ENCODE data around the gene LSP1. TPM values are rescaled to one million over a fixed set of nuclear protein-coding genes. Genes with fewer than 3 reads are reported as not detected.

The LSP1 gene
- total RNA-seq, 1 donor from 2014 or later = 89.6 TPM

GRCh38 chr11:1918436-1919315 lies 65.8 kb downstream of the LSP1 start:
- no peak for DNase-seq (ENCODE audit: low spot score)
- intact Hi-C loops (cut with DNase I) = loop anchor here (5.0 kb wide), 1 partner anchor 789 kb away; no protein-coding TSS in a partner anchor

DNA sequence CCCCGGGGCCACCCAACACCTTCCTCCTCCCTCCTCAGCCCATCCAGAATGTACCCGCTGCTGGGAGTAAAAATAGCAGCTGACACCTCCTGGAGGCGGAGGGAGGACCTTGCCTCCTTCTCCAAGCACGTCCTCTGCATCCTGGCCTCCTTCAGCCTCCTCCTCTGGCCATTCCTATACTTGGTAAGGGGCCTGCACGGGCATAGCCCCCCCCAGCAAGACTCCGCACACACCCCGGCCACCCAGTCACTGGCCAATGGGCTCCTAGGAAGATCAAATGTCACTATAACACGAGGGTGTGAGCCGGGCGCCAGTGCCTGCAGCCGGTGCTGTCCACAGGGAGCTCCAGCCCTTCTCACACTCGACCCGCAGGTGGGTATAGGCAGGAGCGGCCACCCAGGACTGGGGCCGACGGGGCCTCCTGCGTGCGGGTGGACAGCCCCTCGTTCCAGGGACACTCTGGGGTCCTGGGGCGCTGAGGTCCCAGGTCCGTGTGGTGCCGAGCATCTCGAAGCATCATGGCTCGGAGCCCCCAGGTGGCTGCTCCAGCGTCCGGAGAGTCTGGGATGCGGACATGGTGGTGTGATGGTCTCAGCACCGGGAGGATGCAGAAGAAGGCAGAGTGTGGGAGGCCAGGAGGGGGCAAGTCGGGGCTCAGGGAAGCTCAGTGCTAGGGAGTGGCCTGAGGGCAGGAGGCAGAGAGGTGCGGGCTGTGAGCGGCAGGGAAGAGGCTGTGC lies 66.7 kb downstream of the LSP1 start, which contains the start of gene TNNT3:
Gene TNNT3, plus strand, starts transcription at position 313 of the 737 bp plus-strand sequence. CDS start 3,172 bp downstream, outside the sequence.
- no peak for ATAC-seq
- intact Hi-C loops (cut with DNase I) = loop anchor here (5.0 kb wide), 1 partner anchor 788 kb away; no protein-coding TSS in a partner anchor
- DNase-seq (ENCODE audit: low spot score) = no peak

More at GRCh38 chr11:1918436-1919315, 65.8 kb downstream of the LSP1 start:
- ATAC-seq = no peak

DNA sequence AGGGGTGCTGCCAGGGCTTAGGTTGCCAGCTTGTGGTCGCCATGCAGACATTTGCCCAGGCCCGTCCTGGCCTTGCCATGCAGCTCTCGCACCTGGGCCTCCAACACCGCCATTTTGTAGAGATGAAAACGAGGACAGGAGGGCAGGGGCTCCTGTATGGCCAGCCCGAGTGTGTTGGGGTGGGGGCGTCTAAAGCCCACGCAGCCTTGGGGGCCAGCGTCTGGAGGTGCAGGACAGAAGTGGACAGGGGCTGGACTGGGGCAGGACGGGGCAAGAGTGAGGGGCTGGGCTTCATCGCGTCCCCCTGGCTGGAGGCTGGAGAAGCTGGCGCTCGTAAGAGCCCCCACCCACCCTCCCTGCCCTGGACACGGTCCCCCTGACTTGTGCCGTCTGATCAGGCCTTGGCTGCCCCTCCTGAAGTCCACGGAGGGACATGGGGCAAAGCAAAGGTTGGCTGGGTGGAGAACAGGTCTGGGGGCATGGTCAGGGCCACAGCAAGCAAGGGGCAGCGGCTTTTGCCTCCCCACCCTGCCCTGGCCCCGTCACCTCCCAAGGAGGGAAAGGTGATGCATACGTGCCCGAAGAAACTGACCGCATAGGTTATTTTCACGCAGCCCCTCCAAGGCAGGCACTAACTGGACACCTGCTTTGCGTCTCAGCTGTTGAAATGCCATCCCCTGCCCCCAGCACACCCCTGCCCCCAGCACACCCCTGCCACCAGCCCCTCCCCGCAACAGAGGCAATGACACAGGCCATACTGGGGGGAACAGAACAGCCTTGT lies 67.4 kb downstream of the LSP1 start:
- DNase-seq (ENCODE audit: low spot score) = no peak
- intact Hi-C loops (cut with DNase I) = no loop called here
- no peak for ATAC-seq

DNA sequence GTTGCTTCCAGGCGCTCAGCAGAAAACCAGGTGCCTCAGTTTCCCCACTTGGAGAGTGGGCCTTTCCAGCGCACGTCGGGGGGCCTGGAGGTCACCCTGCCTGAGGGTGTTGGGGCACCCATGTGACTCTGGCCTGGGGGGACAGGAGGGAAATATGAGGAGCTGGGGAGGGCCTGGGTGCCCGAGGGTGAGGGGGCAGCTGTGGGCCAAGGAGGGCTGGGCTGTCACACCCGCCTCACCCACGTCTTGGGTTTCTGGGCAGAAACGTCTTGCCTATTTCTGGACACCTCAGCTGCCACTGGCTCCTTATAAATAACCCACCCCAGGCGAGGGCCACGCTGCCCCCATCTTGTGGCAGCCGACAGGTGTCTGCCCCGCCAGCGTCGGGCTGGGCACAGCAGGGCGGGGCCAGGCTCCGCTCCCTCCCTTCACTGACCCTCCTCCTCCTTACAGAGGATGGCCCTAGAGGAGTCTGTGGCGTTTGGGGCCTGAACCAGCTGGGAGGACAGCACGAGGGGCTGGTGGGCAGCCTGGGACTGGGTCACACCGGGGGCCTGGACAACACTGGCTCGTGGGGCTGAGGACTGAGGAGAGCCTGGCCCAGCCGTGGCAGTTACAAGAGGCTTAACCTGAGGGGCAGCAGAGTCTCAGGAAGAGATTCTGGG lies 68.2 kb downstream of the LSP1 start:
- ATAC-seq = peak; percentile 41
- intact Hi-C loops (cut with DNase I) = no loop called here
- DNase-seq (ENCODE audit: low spot score) = no peak

DNA sequence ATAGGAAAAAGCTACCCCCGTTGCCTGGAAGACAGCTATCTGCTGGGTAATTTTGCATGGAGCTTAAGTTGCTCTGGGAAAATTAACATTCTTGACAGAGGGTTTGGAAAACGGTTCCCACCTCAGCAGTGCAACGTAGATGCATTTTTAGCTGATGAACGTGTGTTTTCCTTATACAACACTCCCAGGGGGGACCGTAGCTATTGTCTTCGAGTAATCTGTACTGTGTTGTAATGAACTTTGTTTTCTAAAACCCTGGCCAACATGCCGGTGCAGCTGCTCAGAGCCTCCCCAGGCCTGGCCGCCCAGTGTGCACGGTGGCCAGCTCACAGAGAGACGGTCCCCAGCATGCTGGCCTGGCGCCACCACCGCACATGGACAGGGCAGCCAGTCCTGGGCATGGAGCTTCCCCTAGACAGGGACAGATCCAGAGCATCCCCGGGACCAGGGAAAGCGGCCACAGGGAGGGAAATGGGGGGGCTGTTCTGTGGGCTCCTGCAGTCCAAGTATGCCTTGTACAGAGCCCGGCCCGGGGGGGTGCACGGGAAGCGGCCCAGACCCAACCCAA lies 68.8 kb downstream of the LSP1 start:
- ATAC-seq = peak; percentile 54
- intact Hi-C loops (cut with DNase I) = no loop called here
- DNase-seq (ENCODE audit: low spot score) = no peak

DNA sequence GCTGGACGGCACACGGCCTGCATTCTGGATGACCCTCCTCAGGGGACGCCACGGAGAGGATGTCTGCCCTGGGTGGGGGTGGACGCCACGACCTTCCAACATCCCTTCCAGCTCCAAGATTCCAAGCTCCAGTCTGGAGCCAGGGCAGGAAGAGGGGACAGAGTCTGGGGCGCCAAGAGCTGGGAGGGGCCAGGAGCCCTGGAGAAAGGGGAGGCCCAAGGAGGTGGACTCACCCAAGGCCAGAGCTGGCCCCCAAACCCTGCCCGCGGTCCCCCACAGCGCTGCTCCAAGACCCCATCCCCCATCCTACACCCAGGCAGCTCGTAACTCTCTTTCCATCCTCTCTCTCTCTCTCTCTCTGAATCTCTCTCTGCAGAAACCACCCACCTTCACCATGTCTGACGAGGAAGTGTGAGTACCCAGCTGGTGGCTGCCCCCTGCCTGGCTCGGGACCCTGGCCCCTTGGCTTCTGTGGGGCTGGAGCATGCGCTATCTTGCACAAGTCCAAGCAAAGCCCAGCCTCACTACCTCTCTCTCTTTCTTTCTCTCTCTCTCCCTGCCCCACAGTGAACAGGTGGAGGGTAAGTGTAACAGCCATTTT lies 69.7 kb downstream of the LSP1 start:
- intact Hi-C loops (cut with DNase I) = no loop called here
- DNase-seq (ENCODE audit: low spot score) (no peak), ATAC-seq (peak; percentile 4)

DNA sequence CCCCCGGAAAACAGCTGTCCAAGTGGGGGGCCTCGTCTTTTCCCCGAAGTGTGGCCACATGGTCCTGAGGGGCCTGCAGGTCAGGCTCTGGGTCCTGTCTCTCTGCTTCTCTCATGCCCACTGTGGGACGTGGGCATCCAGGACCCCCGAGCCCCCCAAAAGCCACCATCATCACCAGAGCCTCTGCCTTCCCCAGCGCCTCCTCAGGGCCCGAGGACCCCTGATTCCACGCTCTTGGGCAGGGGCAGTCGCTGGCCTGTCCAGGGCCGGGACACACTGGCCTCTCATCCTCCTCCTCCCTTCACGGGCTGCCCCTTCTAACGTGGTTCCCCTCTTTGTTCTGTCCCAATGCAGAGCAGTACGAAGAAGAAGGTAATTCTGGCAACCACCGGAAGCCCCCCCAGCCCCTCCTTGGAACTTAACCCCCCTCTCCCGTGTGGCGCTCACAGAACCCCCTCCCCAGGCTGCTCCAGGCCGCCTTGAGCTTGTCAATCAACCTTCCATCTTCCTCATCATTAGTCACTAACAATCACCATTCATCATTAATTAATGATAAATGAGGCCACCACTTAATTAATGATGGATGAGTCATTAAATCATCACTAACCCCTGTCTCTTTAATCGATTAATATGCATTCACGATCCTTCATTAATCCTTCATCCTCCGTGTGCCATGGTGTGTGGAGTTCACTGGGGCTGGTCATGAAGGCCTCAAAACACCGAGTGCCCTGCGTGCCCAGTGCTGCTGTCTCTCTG lies 70.5 kb downstream of the LSP1 start:
- ATAC-seq (no peak), DNase-seq (ENCODE audit: low spot score) (peak; percentile 41)
- intact Hi-C loops (cut with DNase I) = no loop called here

DNA sequence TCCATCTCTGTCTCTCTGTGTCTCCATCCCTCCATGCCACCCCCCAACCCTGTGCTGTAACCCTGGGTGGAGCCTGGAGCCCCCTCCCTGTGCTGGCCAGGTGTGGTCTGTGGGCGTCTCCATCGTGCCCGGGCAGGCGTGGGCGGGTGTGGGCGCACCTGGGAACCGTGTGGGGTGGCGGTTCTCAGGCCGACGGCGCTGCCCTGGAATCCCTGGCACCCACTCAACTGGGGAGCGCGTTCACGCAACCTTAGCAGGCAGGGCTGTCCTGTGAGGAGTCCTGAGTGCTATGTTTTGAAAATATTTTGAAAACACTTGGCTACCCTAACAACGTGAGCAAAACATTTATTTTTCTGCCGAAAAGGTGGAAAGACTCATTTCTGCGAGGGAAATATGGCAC lies 71.3 kb downstream of the LSP1 start:
- ATAC-seq (no peak), DNase-seq (ENCODE audit: low spot score) (no peak)
- intact Hi-C loops (cut with DNase I) = no loop called here

DNA sequence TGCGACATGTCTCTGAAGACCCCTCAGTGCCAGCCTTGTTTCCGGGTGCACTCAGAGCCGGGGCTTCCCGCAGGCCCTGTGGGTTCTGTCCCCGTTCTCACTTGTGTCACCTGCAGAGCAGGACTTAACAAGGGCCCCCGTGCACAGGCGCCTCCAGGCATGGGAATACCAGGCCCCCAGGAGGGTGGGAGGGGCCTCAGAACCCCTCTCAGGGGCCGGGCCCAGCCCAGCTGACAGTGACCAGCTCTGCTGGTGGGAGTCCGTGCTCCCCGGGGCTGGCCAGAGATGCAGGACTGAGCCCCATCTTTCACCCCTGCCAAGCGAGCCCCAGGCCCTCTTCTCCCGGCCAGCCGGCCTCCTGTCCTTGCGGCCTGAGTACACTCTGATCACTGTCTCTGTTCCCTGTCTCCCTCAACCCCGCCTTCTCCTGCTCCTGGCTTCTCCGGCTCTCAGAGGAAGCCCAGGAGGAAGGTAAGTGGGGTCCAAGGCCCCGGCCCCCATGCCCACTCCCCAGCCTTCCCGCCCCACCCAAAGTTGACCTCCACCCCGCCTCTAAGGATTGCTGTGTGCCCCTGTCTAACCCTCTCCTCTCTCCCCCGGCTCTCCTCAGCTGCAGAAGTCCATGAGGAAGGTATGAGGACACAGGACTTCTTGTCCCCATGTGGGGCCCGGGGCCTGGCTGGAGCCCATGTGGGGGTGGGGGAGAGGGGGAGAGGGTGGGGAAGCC lies 71.9 kb downstream of the LSP1 start:
- DNase-seq (ENCODE audit: low spot score) = no peak
- no peak for ATAC-seq
- intact Hi-C loops (cut with DNase I) = no loop called here

DNA sequence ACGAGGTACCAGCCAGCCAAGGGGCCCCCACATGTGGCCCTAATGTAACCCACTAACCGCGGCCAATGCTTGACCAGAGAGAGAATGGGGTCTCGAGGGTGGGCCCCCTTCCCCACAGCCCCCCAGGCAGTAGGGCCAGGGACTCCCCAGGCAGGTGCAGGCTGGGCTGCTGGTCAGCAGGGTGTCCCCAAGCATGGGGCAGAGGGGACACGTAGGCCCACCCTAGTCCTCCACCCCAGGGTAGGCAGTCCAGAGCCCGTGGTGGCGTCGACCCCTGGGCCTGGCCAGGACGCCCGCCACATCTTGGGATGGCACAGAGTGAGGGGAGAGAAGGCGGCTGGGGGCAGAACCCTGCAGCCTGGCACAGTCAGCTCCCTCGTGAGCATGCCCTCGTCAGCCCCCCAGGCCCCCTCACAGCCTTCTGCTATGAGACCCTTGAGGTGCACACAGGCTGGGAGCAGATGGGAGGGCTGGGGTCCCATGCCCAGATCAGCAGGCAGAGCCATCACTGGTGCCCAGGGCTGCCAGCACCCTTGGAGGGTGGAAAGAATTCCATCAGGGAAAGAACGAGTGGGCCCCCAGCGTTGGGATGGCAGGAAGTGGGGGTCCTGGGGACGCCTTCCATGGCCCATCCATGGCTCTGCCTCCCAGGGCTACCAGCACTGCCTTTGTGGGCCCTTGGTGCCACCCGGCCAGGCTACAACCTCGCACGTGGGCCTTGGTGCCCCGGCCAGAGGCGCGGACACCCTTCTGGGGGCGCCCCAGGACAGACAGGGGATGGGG lies 72.7 kb downstream of the LSP1 start:
- no peak for DNase-seq (ENCODE audit: low spot score)
- ATAC-seq = no peak
- intact Hi-C loops (cut with DNase I) = no loop called here

GRCh38 chr11:1926156-1927025 lies 73.5 kb downstream of the LSP1 start:
- ATAC-seq = no peak
- DNase-seq (ENCODE audit: low spot score) = no peak
- intact Hi-C loops (cut with DNase I) = no loop called here

GRCh38 chr11:1927026-1927847 lies 74.4 kb downstream of the LSP1 start:
- no peak for DNase-seq (ENCODE audit: low spot score)
- peak; percentile 34 for ATAC-seq
- intact Hi-C loops (cut with DNase I) = no loop called here

DNA sequence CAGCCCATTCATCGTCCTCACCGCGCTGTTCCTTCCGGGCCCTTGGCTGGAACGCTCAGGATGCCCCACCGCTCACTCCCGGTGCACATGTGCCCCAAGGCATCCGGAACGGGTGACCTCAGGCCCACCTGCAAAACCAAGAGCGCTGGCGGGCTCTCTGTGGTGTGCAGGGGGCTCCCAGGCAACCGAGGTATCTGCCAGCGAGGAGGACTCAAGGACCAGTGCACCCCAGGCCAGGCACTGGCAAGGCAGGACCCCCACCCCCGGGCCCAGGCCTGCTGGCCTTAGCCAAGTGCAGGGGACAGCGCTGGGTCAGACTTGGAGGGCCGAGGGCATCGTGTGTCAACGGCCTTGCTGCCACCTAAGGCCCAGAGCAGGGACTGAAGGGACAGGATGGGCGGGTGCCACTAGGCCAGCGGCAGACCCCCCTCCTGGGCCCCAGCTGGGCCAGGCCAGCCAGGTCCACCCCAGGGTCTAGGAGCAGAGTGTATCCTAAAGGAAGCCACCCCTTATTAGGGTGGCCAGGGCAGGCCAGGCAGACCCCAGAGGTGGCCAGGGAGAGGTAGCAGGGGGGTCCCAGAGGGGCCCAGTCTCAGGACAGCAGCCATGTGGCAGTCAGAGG lies 75.1 kb downstream of the LSP1 start:
- no peak for DNase-seq (ENCODE audit: low spot score)
- intact Hi-C loops (cut with DNase I) = no loop called here
- ATAC-seq = peak; percentile 13

GRCh38 chr11:1928470-1928890 lies 75.6 kb downstream of the LSP1 start:
- DNase-seq (ENCODE audit: low spot score) = no peak
- peak; percentile 39 for ATAC-seq
- intact Hi-C loops (cut with DNase I) = no loop called here

Data from sciatic nerve (tissue), 2 donors.